HepG2 (cell line): ENCODE measurements around the gene ST6GALNAC4. TPM values are rescaled to one million over a fixed set of nuclear protein-coding genes. Genes with fewer than 3 reads are reported as not detected.

Experiments used
- CEBPG ChIP-seq: IDR thresholded peaks from 2 replicates; pipeline ENCODE4 v1.6.1; 2016
- CENPBD1 ChIP-seq: sonication (generic); formaldehyde crosslinking; IDR thresholded peaks from 2 replicates; pipeline ENCODE4 v1.8.0; 2022; ENCODE audit warnings: missing genetic modification reagents, low read depth, mild to moderate bottlenecking, borderline replicate concordance
- CREB1 ChIP-seq, 2 experiments: fragments of 450-650 bp in 1 of 2; IDR thresholded peaks; 2 replicates each; pipeline ENCODE4 v1.6.1; 2016 to 2017; ENCODE audit warnings: control low read depth in 1 of 2, mild to moderate bottlenecking in 1 of 2, missing compliant biosample characterization in 1 of 2, missing genetic modification characterization in 1 of 2
- ELK4 ChIP-seq: sonication (generic); formaldehyde crosslinking; IDR thresholded peaks from 2 replicates; pipeline ENCODE4 v1.9.0; 2021; ENCODE audit warnings: missing genetic modification reagents, borderline replicate concordance
- GMEB1 ChIP-seq: sonication (generic); formaldehyde crosslinking; IDR thresholded peaks from 2 replicates; pipeline ENCODE4 v1.5.1; 2020; ENCODE audit warnings: missing genetic modification reagents, mild to moderate bottlenecking, borderline replicate concordance
- HNRNPUL1 ChIP-seq: fragments of 200-400 bp; formaldehyde crosslinking; IDR thresholded peaks from 2 replicates; pipeline ENCODE4 v1.6.1; 2017; ENCODE audit warnings: low read depth, mild to moderate bottlenecking, low read length, moderate library complexity
- KLF12 ChIP-seq: sonication (generic); formaldehyde crosslinking; IDR thresholded peaks from 2 replicates; pipeline ENCODE4 v1.4.0; 2020; ENCODE audit warnings: missing genetic modification reagents, borderline replicate concordance
- NFYC ChIP-seq: IDR thresholded peaks from 2 replicates; pipeline ENCODE4 v1.6.1; 2016; ENCODE audit warnings: missing genetic modification reagents, missing compliant biosample characterization
- RAD21 ChIP-seq: fragments of 450-650 bp; formaldehyde crosslinking; IDR thresholded peaks from 2 replicates; pipeline ENCODE4 v1.5.0; 2020; ENCODE audit warnings: mild to moderate bottlenecking
- REXO4 ChIP-seq: sonication (generic); formaldehyde crosslinking; IDR thresholded peaks from 2 replicates; pipeline ENCODE4 v1.8.0; 2022; ENCODE audit warnings: missing genetic modification reagents, mild to moderate bottlenecking, borderline replicate concordance
- TERF1 ChIP-seq: sonication (generic); formaldehyde crosslinking; IDR thresholded peaks from 2 replicates; pipeline ENCODE4 v1.8.0; 2022; ENCODE audit warnings: mild to moderate bottlenecking, missing genetic modification reagents, moderate library complexity
- ZBTB7A ChIP-seq: sonication (generic); formaldehyde crosslinking; IDR thresholded peaks from 2 replicates; pipeline ENCODE4 v1.8.0; 2022; ENCODE audit warnings: mild to moderate bottlenecking, missing genetic modification reagents
- ZFP1 ChIP-seq: IDR thresholded peaks from 2 replicates; pipeline ENCODE4 v1.6.1; 2016
- ZFP90 ChIP-seq: sonication (generic); formaldehyde crosslinking; IDR thresholded peaks from 2 replicates; pipeline ENCODE4 v1.8.0; 2022; ENCODE audit warnings: missing genetic modification reagents, mild to moderate bottlenecking, inconsistent platforms, borderline replicate concordance
- ZFP91 ChIP-seq: sonication (generic); formaldehyde crosslinking; IDR thresholded peaks from 2 replicates; pipeline ENCODE4 v1.9.0; 2022; ENCODE audit warnings: missing genetic modification reagents, mild to moderate bottlenecking, borderline replicate concordance
- ZNF33A ChIP-seq: sonication (generic); formaldehyde crosslinking; IDR thresholded peaks from 2 replicates; pipeline ENCODE4 v1.5.1; 2020; ENCODE audit warnings: missing genetic modification reagents, mild to moderate bottlenecking, moderate library complexity, borderline replicate concordance
- ZNF430 ChIP-seq: sonication (generic); formaldehyde crosslinking; IDR thresholded peaks from 2 replicates; pipeline ENCODE4 v1.9.0; 2021; ENCODE audit warnings: mild to moderate bottlenecking, missing genetic modification reagents
- ZNF615 ChIP-seq: sonication (generic); formaldehyde crosslinking; IDR thresholded peaks from 2 replicates; pipeline ENCODE4 v1.5.0; 2020; ENCODE audit warnings: mild to moderate bottlenecking, missing genetic modification reagents, borderline replicate concordance
- ZNF619 ChIP-seq: sonication (generic); formaldehyde crosslinking; IDR thresholded peaks from 2 replicates; pipeline ENCODE4 v1.4.0; 2020; ENCODE audit warnings: mild to moderate bottlenecking, missing genetic modification reagents
- ZNF746 ChIP-seq: sonication (generic); formaldehyde crosslinking; IDR thresholded peaks from 2 replicates; pipeline ENCODE4 v1.8.0; 2022; ENCODE audit warnings: mild to moderate bottlenecking, missing genetic modification reagents
- ZNF768 ChIP-seq: sonication (generic); formaldehyde crosslinking; IDR thresholded peaks from 2 replicates; pipeline ENCODE4 v1.4.0; 2020; ENCODE audit warnings: missing genetic modification reagents
- ZNF792 ChIP-seq: IDR thresholded peaks from 2 replicates; pipeline ENCODE4 v1.6.1; 2016
- polyA plus RNA-seq, 8 experiments: library from polyadenylated mRNA; depleted of rRNA in 3 of 8; stranded (reverse) in 7 of 8; unstranded in 1 of 8; fragments of >200 nt; fragmentation: Illumina TruSeq in 4 of 8; extraction: Trizol in 4 of 8; gene quantifications; 2 replicates each; pipeline versions ENCODE4 v1.2.1 to v1.2.3, GENCODE V29; 2011 to 2016; ENCODE audit warnings: low read depth in 4 of 8, missing spikeins in 1 of 8, mixed read lengths in 1 of 8; ENCODE audit not compliant: insufficient read depth in 1 of 8
- total RNA-seq, 5 experiments: library from RNA; depleted of rRNA; stranded (reverse); fragments of >200 nt; fragmentation: Illumina TruSeq; extraction: Trizol; gene quantifications; 2 replicates each; pipeline ENCODE4 v1.2.3, GENCODE V29; 2016; ENCODE audit warnings: low read depth in 1 of 5

Gene ST6GALNAC4
- total and polyA plus RNA-seq, 2 of the 13 experiments (the other 11 are each of a cell fraction or from before 2014, with no cell fraction given): 18.8 to 27.7 TPM

GRCh38 chr9:127937388-127938297, 20.8 kb upstream of the ST6GALNAC4 start, which contains the start of gene DPM2 (continued):
- TF ChIP-seq ZFP91 (CRISPR knock-in tag) (peak; percentile 64; the same call in 1 of the 2 replicates), REXO4 (CRISPR knock-in tag) (no peak), HNRNPUL1 (no peak), CREB1 (IDR thresholded peaks at IDR 0.05) (no peak), CREB1 (CRISPR knock-in tag; IDR thresholded peaks at IDR 0.05) (peak; percentile 91; the same call in 1 of the 2 replicates), KLF12 (CRISPR knock-in tag) (no peak), ZBTB7A (no peak), GMEB1 (CRISPR knock-in tag) (peak; percentile 65), ZNF768 (CRISPR knock-in tag) (no peak), ZNF619 (CRISPR knock-in tag) (no peak; the same call in 1 of the 2 replicates), NFYC (no peak; the same call in 1 of the 2 replicates), TERF1 (no peak), CENPBD1 (no peak), ZNF615 (CRISPR knock-in tag) (no peak), ZNF430 (CRISPR knock-in tag) (no peak), RAD21 (CRISPR knock-in tag) (0 out of 2 replicates have a peak, but pooled peaks have one; percentile 13), CEBPG (CRISPR knock-in tag) (no peak), ZNF792 (CRISPR knock-in tag) (no peak), ELK4 (CRISPR knock-in tag) (no peak), ZFP90 (no peak), ZNF33A (CRISPR knock-in tag) (no peak), ZNF746 (no peak), ZFP1 (CRISPR knock-in tag) (no peak)
